ENCODE data around the gene APH1A. TPM values are rescaled to one million over a fixed set of nuclear protein-coding genes. Genes with fewer than 3 reads are reported as not detected.
A peak's percentile ranks its signal among the peaks of the same experiment; 100 is the strongest.

Gene APH1A
- total RNA-seq, 1 experiment from 2014 or later: 211 TPM

DNA sequence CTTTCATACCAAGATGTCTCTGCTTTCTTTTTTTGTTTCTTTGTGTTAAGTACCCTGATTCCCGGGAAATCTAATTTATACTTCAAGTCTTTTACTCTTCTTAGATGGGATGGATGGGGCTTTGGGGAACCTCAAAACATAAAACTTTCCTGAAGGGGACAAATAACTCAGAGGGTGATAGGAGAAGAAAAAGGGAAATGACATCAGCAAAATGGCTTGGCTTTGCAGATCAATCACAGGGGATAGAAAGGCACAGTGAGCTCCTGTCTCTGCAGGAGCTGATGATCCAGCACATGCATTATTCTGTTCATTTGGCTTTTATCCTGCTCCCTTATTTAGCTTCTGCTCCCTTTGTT lies 12.6 kb downstream of the APH1A start:
- ATAC-seq (no peak; the same call in 1 of the 2 replicates), DNase-seq (no peak)
- Histone ChIP-seq H3K4me2 (ENCODE audit: low read length) (peak overlapping the region; percentile 89), H3K4me3 (ENCODE audit: low read length) (peak overlapping the region; percentile 66; the same call in 1 of the 2 replicates), H3K27ac (ENCODE audit: low read length) (no peak overlapping the region), H3K4me1 (ENCODE audit: insufficient read depth, low read length) (peaks cover 29% of the 10 kb centered on the region), H3K9me3 (ENCODE audit: low read length) (no peaks in the 10 kb centered on the region), H3K27me3 (ENCODE audit: low read length) (no peaks in the 10 kb centered on the region), H3K9ac (ENCODE audit: low read length) (no peak overlapping the region; the same call in 1 of the 2 replicates), H4K20me1 (ENCODE audit: low read length) (no peaks in the 10 kb centered on the region), H3K36me3 (ENCODE audit: low read depth, low read length) (no peaks in the 10 kb centered on the region), H2AFZ (ENCODE audit: low read length) (peak overlapping the region; percentile 83), H3K9me2 (replicated peaks; ENCODE audit: low read length) (no peaks in the 10 kb centered on the region), H3K79me2 (ENCODE audit: low read length) (no peaks in the 10 kb centered on the region), H3F3A (ENCODE audit: low read length, unreplicated experiment) (no peaks in the 10 kb centered on the region)
- intact Hi-C loops (cut with micrococcal nuclease): loop anchor here (1.0 to 10.0 kb wide), 3 partner anchors 65 to 279 kb away; partner anchors contain the start of gene PRPF3
- no TSS peak for BruUV-seq (replicated peaks)
- CTCF ChIA-PET: interaction anchor here (0.6 to 2.7 kb wide), 6 partner anchors 9 to 260 kb away, joined by 3 to 28 read pairs (median 6); partner anchors contain the start of genes APH1A, CIART and FALEC
- TF ChIP-seq EZH2 (IDR thresholded peaks at IDR 0.05; ENCODE audit: low read length, unreplicated experiment) (no peak), EZH2phosphoT487 (IDR thresholded peaks at IDR 0.05; ENCODE audit: borderline replicate concordance, low read length) (no peak)
- TF ChIP-seq, protein P1, sequence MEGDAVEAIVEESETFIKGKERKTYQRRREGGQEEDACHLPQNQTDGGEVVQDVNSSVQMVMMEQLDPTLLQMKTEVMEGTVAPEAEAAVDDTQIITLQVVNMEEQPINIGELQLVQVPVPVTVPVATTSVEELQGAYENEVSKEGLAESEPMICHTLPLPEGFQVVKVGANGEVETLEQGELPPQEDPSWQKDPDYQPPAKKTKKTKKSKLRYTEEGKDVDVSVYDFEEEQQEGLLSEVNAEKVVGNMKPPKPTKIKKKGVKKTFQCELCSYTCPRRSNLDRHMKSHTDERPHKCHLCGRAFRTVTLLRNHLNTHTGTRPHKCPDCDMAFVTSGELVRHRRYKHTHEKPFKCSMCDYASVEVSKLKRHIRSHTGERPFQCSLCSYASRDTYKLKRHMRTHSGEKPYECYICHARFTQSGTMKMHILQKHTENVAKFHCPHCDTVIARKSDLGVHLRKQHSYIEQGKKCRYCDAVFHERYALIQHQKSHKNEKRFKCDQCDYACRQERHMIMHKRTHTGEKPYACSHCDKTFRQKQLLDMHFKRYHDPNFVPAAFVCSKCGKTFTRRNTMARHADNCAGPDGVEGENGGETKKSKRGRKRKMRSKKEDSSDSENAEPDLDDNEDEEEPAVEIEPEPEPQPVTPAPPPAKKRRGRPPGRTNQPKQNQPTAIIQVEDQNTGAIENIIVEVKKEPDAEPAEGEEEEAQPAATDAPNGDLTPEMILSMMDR (conservative IDR thresholded peaks at IDR 0.05; ENCODE audit: low read depth, low read length): no peak
- POLR2A ChIA-PET (ENCODE audit: unreplicated experiment): interaction anchor here (0.6 to 0.8 kb wide), 2 partner anchors 27 to 31 kb away, joined by 3 to 5 read pairs; no protein-coding TSS in a partner anchor

DNA sequence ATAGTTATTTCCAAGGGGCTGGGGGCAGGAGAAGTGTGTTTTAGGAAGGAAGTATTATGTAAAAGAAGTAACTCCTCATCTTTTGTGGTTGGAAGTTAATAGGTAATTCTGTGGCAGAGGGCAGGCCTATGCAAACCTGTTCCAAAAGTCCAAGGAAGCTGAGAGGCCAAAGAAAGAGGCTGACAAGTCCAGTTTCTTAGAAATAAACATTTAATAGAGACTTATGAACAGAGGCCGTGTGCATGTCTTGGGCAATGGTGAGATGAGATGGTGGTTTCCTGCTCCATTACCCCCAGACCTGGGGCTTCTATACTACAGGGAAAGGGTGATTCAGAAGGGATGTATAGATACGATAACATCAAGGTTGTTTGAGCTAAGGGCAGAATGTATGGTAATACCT lies 18.9 kb downstream of the APH1A start:
- no peak for DNase-seq
- ATAC-seq: no peak
- Histone ChIP-seq H3K9me2 (replicated peaks; ENCODE audit: low read length) (no peaks in the 10 kb centered on the region), H3K36me3 (ENCODE audit: low read depth, low read length) (no peaks in the 10 kb centered on the region), H2AFZ (ENCODE audit: low read length) (no peak overlapping the region), H3K4me1 (ENCODE audit: insufficient read depth, low read length) (no peaks in the 10 kb centered on the region), H3F3A (ENCODE audit: low read length, unreplicated experiment) (no peaks in the 10 kb centered on the region), H3K9me3 (ENCODE audit: low read length) (no peaks in the 10 kb centered on the region), H3K79me2 (ENCODE audit: low read length) (no peaks in the 10 kb centered on the region), H3K9ac (ENCODE audit: low read length) (no peak overlapping the region), H3K4me2 (ENCODE audit: low read length) (no peak overlapping the region), H3K27me3 (ENCODE audit: low read length) (no peaks in the 10 kb centered on the region), H3K27ac (ENCODE audit: low read length) (no peak overlapping the region), H4K20me1 (ENCODE audit: low read length) (no peaks in the 10 kb centered on the region), H3K4me3 (ENCODE audit: low read length) (no peak overlapping the region)
- ChIA-PET POLR2A (ENCODE audit: unreplicated experiment) (no interaction called here), CTCF (no interaction called here)
- intact Hi-C loops (cut with micrococcal nuclease): loop anchor here (10.0 kb wide), 2 partner anchors 215 to 285 kb away; no protein-coding TSS in a partner anchor
- no peak for TF ChIP-seq EZH2 (IDR thresholded peaks at IDR 0.05; ENCODE audit: low read length, unreplicated experiment)
- TF ChIP-seq EZH2phosphoT487 (IDR thresholded peaks at IDR 0.05; ENCODE audit: borderline replicate concordance, low read length): no peak
- TF ChIP-seq, protein P1 (conservative IDR thresholded peaks at IDR 0.05; ENCODE audit: low read depth, low read length): no peak
- BruUV-seq (replicated peaks): no TSS peak

DNA sequence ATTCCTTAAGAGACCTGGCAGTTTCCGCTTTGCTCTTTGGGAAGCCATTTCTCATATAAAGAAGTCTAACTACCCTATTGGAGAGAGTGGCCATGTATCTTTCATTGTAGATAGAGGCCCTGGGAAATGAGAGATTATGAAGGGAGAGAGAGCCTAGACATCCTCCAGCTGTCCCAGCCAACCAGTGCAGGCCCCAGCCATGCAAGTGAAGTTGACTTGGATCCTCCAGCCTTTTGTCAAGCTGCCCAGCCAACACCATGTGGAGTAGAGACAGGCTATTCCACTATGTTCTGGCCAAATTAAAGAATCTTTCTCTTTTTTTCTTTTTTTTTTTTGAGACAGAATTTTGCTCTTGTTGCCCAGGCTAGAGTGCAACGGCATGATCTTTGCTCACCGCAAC lies 25.8 kb downstream of the APH1A start:
- intact Hi-C loops (cut with micrococcal nuclease): no loop called here
- Histone ChIP-seq H3K9me3 (ENCODE audit: low read length) (no peaks in the 10 kb centered on the region), H3K9ac (ENCODE audit: low read length) (no peak overlapping the region), H3K27me3 (ENCODE audit: low read length) (no peaks in the 10 kb centered on the region), H3K36me3 (ENCODE audit: low read depth, low read length) (no peaks in the 10 kb centered on the region), H4K20me1 (ENCODE audit: low read length) (no peaks in the 10 kb centered on the region), H3K4me2 (ENCODE audit: low read length) (no peak overlapping the region), H3K9me2 (replicated peaks; ENCODE audit: low read length) (no peaks in the 10 kb centered on the region), H3K79me2 (ENCODE audit: low read length) (no peaks in the 10 kb centered on the region), H3K27ac (ENCODE audit: low read length) (no peak overlapping the region), H2AFZ (ENCODE audit: low read length) (no peak overlapping the region), H3K4me3 (ENCODE audit: low read length) (no peak overlapping the region), H3F3A (ENCODE audit: low read length, unreplicated experiment) (no peaks in the 10 kb centered on the region), H3K4me1 (ENCODE audit: insufficient read depth, low read length) (no peaks in the 10 kb centered on the region)
- DNase-seq (no peak), ATAC-seq (no peak)
- ChIA-PET POLR2A (ENCODE audit: unreplicated experiment) (no interaction called here), CTCF (no interaction called here)
- BruUV-seq (replicated peaks): no TSS peak
- TF ChIP-seq, protein P1 (conservative IDR thresholded peaks at IDR 0.05; ENCODE audit: low read depth, low read length): no peak
- TF ChIP-seq EZH2phosphoT487 (IDR thresholded peaks at IDR 0.05; ENCODE audit: borderline replicate concordance, low read length) (no peak), EZH2 (IDR thresholded peaks at IDR 0.05; ENCODE audit: low read length, unreplicated experiment) (no peak)

All from PC-3 (cell line).